Loucy (cell line): Measurements from ENCODE around the gene ANKRD9.
"Not testable (repeated sequence)": the region's sequence is repeated elsewhere in the genome, so short reads cannot be mapped to it uniquely, and the experiment has no call there.

Experiments used
- H2AFZ ChIP-seq: fragments of 200-600 bp; sonication (generic); 2 replicates; pipeline ENCODE4 v1.6.0; 2016; ENCODE audit warnings: antibody characterized with exemption, mild to moderate bottlenecking, low read length, moderate library complexity
- H3F3A ChIP-seq: fragments of 200-600 bp; 2 replicates; pipeline ENCODE4 v1.6.0; 2016; ENCODE audit warnings: antibody characterized with exemption, low read depth, mild to moderate bottlenecking
- H3K27me3 ChIP-seq: fragments of 200-600 bp; sonication (generic); 2 replicates; pipeline ENCODE4 v1.6.1; 2014; ENCODE audit warnings: low read length, mild to moderate bottlenecking; ENCODE audit not compliant: insufficient read depth, poor library complexity, severe bottlenecking
- H3K36me3 ChIP-seq: fragments of 200-600 bp; sonication (generic); 2 replicates; pipeline ENCODE4 v1.6.1; 2016; ENCODE audit warnings: low read length; ENCODE audit not compliant: insufficient read depth
- H3K4me1 ChIP-seq: fragments of 200-600 bp; sonication (generic); 2 replicates; pipeline ENCODE4 v1.5.1; 2014; ENCODE audit warnings: low read length, mild to moderate bottlenecking; ENCODE audit not compliant: insufficient read depth, poor library complexity, severe bottlenecking
- H3K4me2 ChIP-seq: fragments of 200-600 bp; sonication (generic); 2 replicates; pipeline ENCODE4 v1.6.0; 2014; ENCODE audit warnings: antibody characterized with exemption, low read length, low read depth, mild to moderate bottlenecking; ENCODE audit not compliant: poor library complexity, severe bottlenecking
- H3K4me3 ChIP-seq: fragments of 200-600 bp; sonication (generic); 2 replicates; pipeline ENCODE4 v1.5.1; 2014; ENCODE audit warnings: low read length, mild to moderate bottlenecking, mixed read lengths; ENCODE audit not compliant: poor library complexity, severe bottlenecking
- H3K79me2 ChIP-seq: fragments of 200-600 bp; sonication (generic); 2 replicates; pipeline ENCODE4 v1.6.1; 2014; ENCODE audit warnings: low read length; ENCODE audit not compliant: insufficient read depth
- H3K9ac ChIP-seq: fragments of 200-600 bp; sonication (generic); 2 replicates; pipeline ENCODE4 v1.6.0; 2014; ENCODE audit warnings: mild to moderate bottlenecking, low read depth, low read length, moderate library complexity; ENCODE audit not compliant: poor library complexity, severe bottlenecking
- H3K9me2 ChIP-seq: fragments of 200-600 bp; sonication (generic); replicated peaks from 2 replicates; pipeline ENCODE4 v1.6.1; 2016; ENCODE audit warnings: low read depth, low read length, mixed read lengths
- H3K9me3 ChIP-seq: fragments of 200-600 bp; sonication (generic); 2 replicates; pipeline ENCODE4 v1.6.1; 2014; ENCODE audit warnings: mild to moderate bottlenecking, antibody characterized with exemption, low read length, low read depth; ENCODE audit not compliant: insufficient read depth
- H4K20me1 ChIP-seq: fragments of 200-600 bp; sonication (generic); 2 replicates; pipeline ENCODE4 v1.6.0; 2014; ENCODE audit warnings: antibody characterized with exemption, low read length, mild to moderate bottlenecking; ENCODE audit not compliant: insufficient read depth, poor library complexity, severe bottlenecking
- CTCF ChIP-seq: fragments of 200-600 bp; sonication (generic); conservative IDR thresholded peaks from 2 replicates; pipeline ENCODE4 v1.5.1; 2014; ENCODE audit warnings: mild to moderate bottlenecking, antibody characterized with exemption, low read length
- EZH2phosphoT487 ChIP-seq: fragments of 200-600 bp; IDR thresholded peaks from 2 replicates; pipeline ENCODE4 v1.6.1; 2018; ENCODE audit warnings: antibody characterized with exemption, mild to moderate bottlenecking, moderate library complexity, borderline replicate concordance

Gene ANKRD9

GRCh38 chr14:102544046-102544746 is 34.6 kb upstream of the ANKRD9 start:
- Histone ChIP-seq H2AFZ (no peak overlapping the region), H4K20me1 (no peaks in the 10 kb centered on the region), H3F3A (no peaks in the 10 kb centered on the region; the same call in 1 of the 2 replicates), H3K4me1 (no peaks in the 10 kb centered on the region), H3K79me2 (no peaks in the 10 kb centered on the region), H3K9me3 (no peaks in the 10 kb centered on the region), H3K4me3 (no peak overlapping the region), H3K9me2 (no peaks in the 10 kb centered on the region), H3K36me3 (no peaks in the 10 kb centered on the region), H3K27me3 (no peaks in the 10 kb centered on the region), H3K9ac (no peak overlapping the region), H3K4me2 (no peak overlapping the region)
- TF ChIP-seq CTCF (no peak), EZH2phosphoT487 (no peak)

DNA sequence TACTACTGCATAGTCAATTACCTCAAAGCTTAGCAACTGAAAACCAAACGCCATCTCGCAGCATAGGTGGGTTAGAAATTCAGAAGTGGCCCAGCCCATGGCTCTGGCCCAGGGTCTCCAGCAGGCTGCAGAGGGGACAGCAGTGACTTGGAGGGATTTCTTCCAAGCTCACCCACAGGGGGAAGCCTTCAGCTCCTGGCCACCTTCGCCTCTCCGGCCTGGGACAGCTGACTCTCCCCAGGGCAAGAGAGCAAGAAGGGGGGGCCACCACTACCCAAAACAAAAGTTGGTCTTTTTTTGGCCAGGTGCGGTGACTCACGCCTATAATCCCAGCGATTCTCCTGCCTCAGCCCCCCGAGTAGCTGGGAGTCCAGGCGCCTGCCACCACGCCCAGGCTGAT is 32.2 kb upstream of the ANKRD9 start:
- Histone ChIP-seq H3K4me1 (no peaks in the 10 kb centered on the region), H3K36me3 (no peaks in the 10 kb centered on the region), H3K9me2 (no peaks in the 10 kb centered on the region), H3K9me3 (no peaks in the 10 kb centered on the region), H3K4me3 (no peak overlapping the region), H4K20me1 (no peaks in the 10 kb centered on the region), H3K4me2 (no peak overlapping the region), H2AFZ (no peak overlapping the region), H3K27me3 (no peaks in the 10 kb centered on the region), H3K79me2 (no peaks in the 10 kb centered on the region), H3F3A (no peaks in the 10 kb centered on the region), H3K9ac (no peak overlapping the region)
- no peak for TF ChIP-seq EZH2phosphoT487
- TF ChIP-seq CTCF, result no peak

DNA sequence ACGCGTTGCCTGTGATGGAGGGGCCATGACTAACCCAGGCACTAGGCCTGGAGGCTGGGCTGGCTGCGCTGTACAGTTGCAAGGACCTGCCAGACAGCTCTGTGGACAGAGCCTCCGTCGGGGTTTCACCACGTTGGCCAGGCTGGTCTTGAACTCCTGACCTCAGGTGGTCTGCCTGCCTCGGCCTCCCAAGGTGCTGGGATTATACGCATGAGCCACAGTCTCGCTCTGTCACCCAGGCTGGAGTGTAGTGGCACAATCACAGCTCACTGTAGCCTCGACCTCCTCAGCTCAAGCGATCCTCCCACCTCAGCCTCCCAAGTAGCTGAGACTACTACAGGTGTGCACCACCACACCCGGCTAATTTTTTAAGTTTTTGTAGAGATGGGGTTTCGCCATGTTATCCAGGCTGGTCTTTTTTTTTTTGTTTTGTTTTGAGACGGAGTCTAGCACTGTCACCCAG is 31.5 kb upstream of the ANKRD9 start:
- H3K27me3 ChIP-seq, H3K36me3 ChIP-seq, H2AFZ ChIP-seq, H3K9me3 ChIP-seq, H4K20me1 ChIP-seq, H3K4me1 ChIP-seq, H3K79me2 ChIP-seq, H3F3A ChIP-seq, H3K9ac ChIP-seq, H3K9me2 ChIP-seq, H3K4me2 ChIP-seq, H3K4me3 ChIP-seq: not testable (repeated sequence)
